HepG2 (cell line): Measurements from ENCODE around the gene ELP5. TPM values are rescaled to one million over a fixed set of nuclear protein-coding genes. Genes with fewer than 3 reads are reported as not detected.

ENCODE experiments used
- CBX1 ChIP-seq: IDR thresholded peaks from one replicate; pipeline ENCODE4 v1.6.1; 2016; ENCODE audit warnings: antibody characterized with exemption, low read depth
- CEBPG ChIP-seq: IDR thresholded peaks from 2 replicates; pipeline ENCODE4 v1.6.1; 2016
- CENPX ChIP-seq: sonication (generic); formaldehyde crosslinking; IDR thresholded peaks from 2 replicates; pipeline ENCODE4 v1.9.0; 2021; ENCODE audit warnings: mild to moderate bottlenecking, missing genetic modification reagents, moderate library complexity
- EZH2 ChIP-seq: conservative IDR thresholded peaks from 2 replicates; pipeline ENCODE4 v1.6.1; 2012; ENCODE audit warnings: mild to moderate bottlenecking, low read depth, low read length, moderate library complexity
- FOXC1 ChIP-seq: sonication (generic); formaldehyde crosslinking; IDR thresholded peaks from 2 replicates; pipeline ENCODE4 v1.8.0; 2022; ENCODE audit warnings: mild to moderate bottlenecking, missing genetic modification reagents, borderline replicate concordance
- GABPB1 ChIP-seq: IDR thresholded peaks from 2 replicates; pipeline ENCODE4 v1.6.1; 2016; ENCODE audit warnings: mild to moderate bottlenecking, missing genetic modification reagents, moderate library complexity, missing compliant biosample characterization
- IKZF1 ChIP-seq: fragments of 450-650 bp; IDR thresholded peaks from 2 replicates; pipeline ENCODE4 v1.7.1; 2016
- KLF11 ChIP-seq: IDR thresholded peaks from 2 replicates; pipeline ENCODE4 v1.6.1; 2016; ENCODE audit warnings: missing compliant biosample characterization
- PAWR ChIP-seq: sonication (generic); formaldehyde crosslinking; IDR thresholded peaks from 2 replicates; pipeline ENCODE4 v1.4.0; 2020; ENCODE audit warnings: missing genetic modification reagents, mild to moderate bottlenecking, borderline replicate concordance
- PAX8 ChIP-seq: sonication (generic); formaldehyde crosslinking; IDR thresholded peaks from 2 replicates; pipeline ENCODE4 v1.8.0; 2022; ENCODE audit warnings: mild to moderate bottlenecking, missing genetic modification reagents, borderline replicate concordance
- RAD51 ChIP-seq: fragments of 450-650 bp; IDR thresholded peaks from 2 replicates; pipeline ENCODE4 v1.6.1; 2016; ENCODE audit warnings: borderline replicate concordance
- SKI ChIP-seq: fragments of 450-650 bp; IDR thresholded peaks from one replicate; pipeline ENCODE4 v1.6.1; 2018; ENCODE audit warnings: mild to moderate bottlenecking; ENCODE audit not compliant: partially characterized antibody
- THRA ChIP-seq: sonication (generic); formaldehyde crosslinking; IDR thresholded peaks from 2 replicates; pipeline ENCODE4 v1.4.0; 2020; ENCODE audit warnings: missing genetic modification reagents, borderline replicate concordance
- TIGD3 ChIP-seq: sonication (generic); formaldehyde crosslinking; IDR thresholded peaks from 2 replicates; pipeline ENCODE4 v1.5.1; 2020; ENCODE audit warnings: mild to moderate bottlenecking, missing genetic modification reagents, borderline replicate concordance
- ZNF121 ChIP-seq: sonication (generic); formaldehyde crosslinking; IDR thresholded peaks from 2 replicates; pipeline ENCODE4 v1.5.0; 2020; ENCODE audit warnings: mild to moderate bottlenecking, missing genetic modification reagents
- ZNF138 ChIP-seq: sonication (generic); formaldehyde crosslinking; IDR thresholded peaks from 2 replicates; pipeline ENCODE4 v1.5.0; 2020; ENCODE audit warnings: mild to moderate bottlenecking, low read depth, missing genetic modification reagents
- ZNF557 ChIP-seq: sonication (generic); formaldehyde crosslinking; IDR thresholded peaks from 2 replicates; pipeline ENCODE4 v1.4.0; 2020; ENCODE audit warnings: missing genetic modification reagents
- ZNF883 ChIP-seq: sonication (generic); formaldehyde crosslinking; IDR thresholded peaks from 2 replicates; pipeline ENCODE4 v1.5.1; 2020; ENCODE audit warnings: mild to moderate bottlenecking, missing genetic modification reagents; ENCODE audit errors: not compliant biosample characterization
- ZNF891 ChIP-seq: sonication (generic); formaldehyde crosslinking; IDR thresholded peaks from 2 replicates; pipeline ENCODE4 v1.5.0; 2020; ENCODE audit warnings: mild to moderate bottlenecking, missing genetic modification reagents
- polyA plus RNA-seq, 8 experiments: library from polyadenylated mRNA; depleted of rRNA in 3 of 8; stranded (reverse) in 7 of 8; unstranded in 1 of 8; fragments of >200 nt; fragmentation: Illumina TruSeq in 4 of 8; extraction: Trizol in 4 of 8; gene quantifications; 2 replicates each; pipeline versions ENCODE4 v1.2.1 to v1.2.3, GENCODE V29; 2011 to 2016; ENCODE audit warnings: low read depth in 4 of 8, missing spikeins in 1 of 8, mixed read lengths in 1 of 8; ENCODE audit not compliant: insufficient read depth in 1 of 8
- total RNA-seq, 5 experiments: library from RNA; depleted of rRNA; stranded (reverse); fragments of >200 nt; fragmentation: Illumina TruSeq; extraction: Trizol; gene quantifications; 2 replicates each; pipeline ENCODE4 v1.2.3, GENCODE V29; 2016; ENCODE audit warnings: low read depth in 1 of 5
- TF ChIP-seq, protein P1 (sequence below): IDR thresholded peaks from 2 replicates; pipeline ENCODE4 v1.6.1; 2012; ENCODE audit warnings: inconsistent platforms
- TF ChIP-seq, protein P2 (sequence below): sonication (generic); formaldehyde crosslinking; IDR thresholded peaks from 2 replicates; pipeline ENCODE4 v1.4.0; 2020; ENCODE audit warnings: missing genetic modification reagents, borderline replicate concordance
- TF ChIP-seq, protein P3 (sequence below): sonication (generic); formaldehyde crosslinking; conservative IDR thresholded peaks from 2 replicates; pipeline ENCODE4 v1.4.0; 2020; ENCODE audit warnings: missing genetic modification reagents

ELP5 gene
- total and polyA plus RNA-seq, 2 of the 13 experiments (the other 11 are each of a cell fraction or from before 2014, with no cell fraction given) = 67.6 to 69.8 TPM

DNA sequence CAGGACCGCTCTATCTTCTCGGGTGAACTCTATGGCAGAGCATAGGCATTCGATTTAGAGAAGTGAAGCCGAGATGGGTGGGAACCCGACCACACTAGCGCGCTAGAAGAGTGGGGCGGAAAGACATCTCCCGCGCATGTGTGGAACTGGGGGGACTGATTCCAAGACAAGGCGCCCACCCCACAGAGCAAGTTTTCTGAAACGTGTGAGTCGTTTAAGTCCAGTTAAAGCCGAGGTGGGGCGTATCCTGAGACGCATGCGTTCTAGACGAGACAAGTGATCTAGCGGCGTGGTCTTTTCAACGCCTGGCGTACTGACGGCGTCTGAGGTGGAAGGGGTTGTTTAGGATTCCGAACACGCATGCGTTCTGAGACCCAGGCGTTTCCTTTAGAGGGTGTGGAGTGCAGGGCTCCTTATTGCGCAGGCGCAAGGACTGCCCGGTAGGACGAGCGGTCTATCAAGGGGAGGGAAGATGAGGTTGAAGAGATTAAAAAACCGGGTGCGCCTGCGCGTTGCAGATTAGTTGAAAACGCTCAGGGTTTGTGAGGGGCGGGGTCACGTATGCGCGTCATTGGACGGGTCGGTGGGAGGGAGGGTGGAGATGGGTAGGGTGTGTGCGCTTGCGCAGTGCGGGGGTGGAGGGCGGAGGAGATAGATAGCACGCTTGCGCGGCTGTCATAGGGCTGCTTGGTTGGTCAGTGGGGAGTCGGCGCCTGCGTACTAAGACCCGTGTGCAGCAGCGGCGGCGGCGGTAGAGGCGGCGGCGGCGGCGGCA lies 55.1 kb downstream of the ELP5 start, which contains the start of gene EIF5A (continued):
- TF ChIP-seq ZNF121 = no peak
- no peak for TF ChIP-seq CENPX (CRISPR knock-in tag)
- no peak for TF ChIP-seq CBX1
- TF ChIP-seq, protein P1, sequence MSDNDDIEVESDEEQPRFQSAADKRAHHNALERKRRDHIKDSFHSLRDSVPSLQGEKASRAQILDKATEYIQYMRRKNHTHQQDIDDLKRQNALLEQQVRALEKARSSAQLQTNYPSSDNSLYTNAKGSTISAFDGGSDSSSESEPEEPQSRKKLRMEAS = peak; percentile 42; the same call in 1 of the 2 replicates
- TF ChIP-seq GABPB1 = no peak; the same call in 1 of the 2 replicates
- no peak for TF ChIP-seq RAD51
- TF ChIP-seq EZH2 = no peak
- no peak for TF ChIP-seq TIGD3 (CRISPR knock-in tag)
- TF ChIP-seq, protein P2, sequence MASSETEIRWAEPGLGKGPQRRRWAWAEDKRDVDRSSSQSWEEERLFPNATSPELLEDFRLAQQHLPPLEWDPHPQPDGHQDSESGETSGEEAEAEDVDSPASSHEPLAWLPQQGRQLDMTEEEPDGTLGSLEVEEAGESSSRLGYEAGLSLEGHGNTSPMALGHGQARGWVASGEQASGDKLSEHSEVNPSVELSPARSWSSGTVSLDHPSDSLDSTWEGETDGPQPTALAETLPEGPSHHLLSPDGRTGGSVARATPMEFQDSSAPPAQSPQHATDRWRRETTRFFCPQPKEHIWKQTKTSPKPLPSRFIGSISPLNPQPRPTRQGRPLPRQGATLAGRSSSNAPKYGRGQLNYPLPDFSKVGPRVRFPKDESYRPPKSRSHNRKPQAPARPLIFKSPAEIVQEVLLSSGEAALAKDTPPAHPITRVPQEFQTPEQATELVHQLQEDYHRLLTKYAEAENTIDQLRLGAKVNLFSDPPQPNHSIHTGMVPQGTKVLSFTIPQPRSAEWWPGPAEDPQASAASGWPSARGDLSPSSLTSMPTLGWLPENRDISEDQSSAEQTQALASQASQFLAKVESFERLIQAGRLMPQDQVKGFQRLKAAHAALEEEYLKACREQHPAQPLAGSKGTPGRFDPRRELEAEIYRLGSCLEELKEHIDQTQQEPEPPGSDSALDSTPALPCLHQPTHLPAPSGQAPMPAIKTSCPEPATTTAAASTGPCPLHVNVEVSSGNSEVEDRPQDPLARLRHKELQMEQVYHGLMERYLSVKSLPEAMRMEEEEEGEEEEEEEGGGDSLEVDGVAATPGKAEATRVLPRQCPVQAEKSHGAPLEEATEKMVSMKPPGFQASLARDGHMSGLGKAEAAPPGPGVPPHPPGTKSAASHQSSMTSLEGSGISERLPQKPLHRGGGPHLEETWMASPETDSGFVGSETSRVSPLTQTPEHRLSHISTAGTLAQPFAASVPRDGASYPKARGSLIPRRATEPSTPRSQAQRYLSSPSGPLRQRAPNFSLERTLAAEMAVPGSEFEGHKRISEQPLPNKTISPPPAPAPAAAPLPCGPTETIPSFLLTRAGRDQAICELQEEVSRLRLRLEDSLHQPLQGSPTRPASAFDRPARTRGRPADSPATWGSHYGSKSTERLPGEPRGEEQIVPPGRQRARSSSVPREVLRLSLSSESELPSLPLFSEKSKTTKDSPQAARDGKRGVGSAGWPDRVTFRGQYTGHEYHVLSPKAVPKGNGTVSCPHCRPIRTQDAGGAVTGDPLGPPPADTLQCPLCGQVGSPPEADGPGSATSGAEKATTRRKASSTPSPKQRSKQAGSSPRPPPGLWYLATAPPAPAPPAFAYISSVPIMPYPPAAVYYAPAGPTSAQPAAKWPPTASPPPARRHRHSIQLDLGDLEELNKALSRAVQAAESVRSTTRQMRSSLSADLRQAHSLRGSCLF (CRISPR knock-in tag) = no peak
- no peak for TF ChIP-seq SKI
- no peak for TF ChIP-seq FOXC1
- no peak for TF ChIP-seq IKZF1
- no peak for TF ChIP-seq PAX8 (CRISPR knock-in tag)
- no peak for TF ChIP-seq CEBPG (CRISPR knock-in tag)
- no peak for TF ChIP-seq ZNF138 (CRISPR knock-in tag)
- TF ChIP-seq ZNF557 (CRISPR knock-in tag) = no peak
- TF ChIP-seq KLF11 = no peak
- no peak for TF ChIP-seq ZNF891 (CRISPR knock-in tag)
- TF ChIP-seq ZNF883 = no peak
- TF ChIP-seq, protein P3, sequence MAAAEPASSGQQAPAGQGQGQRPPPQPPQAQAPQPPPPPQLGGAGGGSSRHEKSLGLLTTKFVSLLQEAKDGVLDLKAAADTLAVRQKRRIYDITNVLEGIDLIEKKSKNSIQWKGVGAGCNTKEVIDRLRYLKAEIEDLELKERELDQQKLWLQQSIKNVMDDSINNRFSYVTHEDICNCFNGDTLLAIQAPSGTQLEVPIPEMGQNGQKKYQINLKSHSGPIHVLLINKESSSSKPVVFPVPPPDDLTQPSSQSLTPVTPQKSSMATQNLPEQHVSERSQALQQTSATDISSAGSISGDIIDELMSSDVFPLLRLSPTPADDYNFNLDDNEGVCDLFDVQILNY (CRISPR knock-in tag) = no peak
- TF ChIP-seq THRA = no peak
- no peak for TF ChIP-seq PAWR
